HEK293 (cell line): Measurements from ENCODE around the gene SRSF2.

Source experiments
- INSM2 ChIP-seq: fragments of 450-650 bp; formaldehyde crosslinking; IDR thresholded peaks from 2 replicates; pipeline ENCODE4 v1.5.1; 2016; ENCODE audit warnings: missing biosample characterization, missing genetic modification characterization
- KLF1 ChIP-seq: fragments of 450-650 bp; formaldehyde crosslinking; IDR thresholded peaks from 2 replicates; pipeline ENCODE4 v1.5.1; 2016; ENCODE audit warnings: missing biosample characterization, missing genetic modification characterization
- KLF10 ChIP-seq: fragments of 450-650 bp; IDR thresholded peaks from 2 replicates; pipeline ENCODE4 v1.5.1; 2018; ENCODE audit warnings: missing biosample characterization, mild to moderate bottlenecking, missing genetic modification characterization
- KLF8 ChIP-seq: fragments of 450-650 bp; formaldehyde crosslinking; IDR thresholded peaks from 2 replicates; pipeline ENCODE4 v1.5.1; 2016; ENCODE audit warnings: missing biosample characterization, missing genetic modification characterization
- MEIS1 ChIP-seq: sonication (generic); formaldehyde crosslinking; IDR thresholded peaks from 2 replicates; pipeline ENCODE4 v1.8.1; 2022; ENCODE audit warnings: missing genetic modification reagents, mild to moderate bottlenecking, borderline replicate concordance
- OVOL3 ChIP-seq: fragments of 450-650 bp; formaldehyde crosslinking; IDR thresholded peaks from 2 replicates; pipeline ENCODE4 v1.5.1; 2016; ENCODE audit warnings: missing biosample characterization, missing genetic modification characterization
- PATZ1 ChIP-seq: fragments of 450-650 bp; formaldehyde crosslinking; IDR thresholded peaks from 2 replicates; pipeline ENCODE4 v1.5.1; 2016; ENCODE audit warnings: missing biosample characterization, missing genetic modification characterization
- SALL2 ChIP-seq: fragments of 450-650 bp; formaldehyde crosslinking; IDR thresholded peaks from 2 replicates; pipeline ENCODE4 v1.5.0; 2017; ENCODE audit warnings: missing biosample characterization, mild to moderate bottlenecking, missing genetic modification characterization, borderline replicate concordance
- SP2 ChIP-seq: fragments of 450-650 bp; formaldehyde crosslinking; IDR thresholded peaks from 2 replicates; pipeline ENCODE4 v1.5.1; 2016; ENCODE audit warnings: missing biosample characterization, missing genetic modification characterization
- ZBTB17 ChIP-seq: fragments of 450-650 bp; formaldehyde crosslinking; IDR thresholded peaks from 2 replicates; pipeline ENCODE4 v1.5.1; 2016; ENCODE audit warnings: missing biosample characterization, missing genetic modification characterization
- ZBTB44 ChIP-seq: fragments of 450-650 bp; IDR thresholded peaks from 2 replicates; pipeline ENCODE4 v1.5.1; 2018; ENCODE audit warnings: missing biosample characterization, mild to moderate bottlenecking, missing genetic modification characterization
- ZBTB48 ChIP-seq: fragments of 450-650 bp; formaldehyde crosslinking; IDR thresholded peaks from 2 replicates; pipeline ENCODE4 v1.5.1; 2016; ENCODE audit warnings: missing biosample characterization, missing genetic modification characterization
- ZBTB49 ChIP-seq: fragments of 450-650 bp; formaldehyde crosslinking; IDR thresholded peaks from 2 replicates; pipeline ENCODE4 v1.5.1; 2016; ENCODE audit warnings: missing biosample characterization, missing genetic modification characterization, low read depth
- ZFP41 ChIP-seq: fragments of 450-650 bp; formaldehyde crosslinking; IDR thresholded peaks from 2 replicates; pipeline ENCODE4 v1.5.1; 2016; ENCODE audit warnings: missing biosample characterization, missing genetic modification characterization, borderline replicate concordance
- ZNF155 ChIP-seq: fragments of 450-650 bp; formaldehyde crosslinking; IDR thresholded peaks from 2 replicates; pipeline ENCODE4 v1.5.1; 2016; ENCODE audit warnings: missing biosample characterization, missing genetic modification characterization
- ZNF2 ChIP-seq: fragments of 450-650 bp; formaldehyde crosslinking; IDR thresholded peaks from 2 replicates; pipeline ENCODE4 v1.5.1; 2016; ENCODE audit warnings: missing biosample characterization, missing genetic modification characterization
- ZNF280D ChIP-seq: fragments of 450-650 bp; formaldehyde crosslinking; IDR thresholded peaks from 2 replicates; pipeline ENCODE4 v1.5.1; 2016; ENCODE audit warnings: missing biosample characterization, missing genetic modification characterization
- ZNF391 ChIP-seq: fragments of 450-650 bp; formaldehyde crosslinking; IDR thresholded peaks from 2 replicates; pipeline ENCODE4 v1.5.1; 2016; ENCODE audit warnings: low read depth, missing biosample characterization, missing genetic modification characterization, borderline replicate concordance
- ZNF416 ChIP-seq: fragments of 450-650 bp; formaldehyde crosslinking; IDR thresholded peaks from 2 replicates; pipeline ENCODE4 v1.5.1; 2016; ENCODE audit warnings: missing biosample characterization, missing genetic modification characterization
- ZNF423 ChIP-seq: fragments of 450-650 bp; formaldehyde crosslinking; IDR thresholded peaks from 2 replicates; pipeline ENCODE4 v1.5.1; 2016; ENCODE audit warnings: missing biosample characterization, missing genetic modification characterization
- ZNF558 ChIP-seq: fragments of 450-650 bp; formaldehyde crosslinking; IDR thresholded peaks from 2 replicates; pipeline ENCODE4 v1.5.1; 2016; ENCODE audit warnings: missing biosample characterization, missing genetic modification characterization
- ZNF629 ChIP-seq: fragments of 450-650 bp; formaldehyde crosslinking; IDR thresholded peaks from 2 replicates; pipeline ENCODE4 v1.5.1; 2017; ENCODE audit warnings: missing biosample characterization, missing genetic modification characterization
- ZNF776 ChIP-seq: fragments of 450-650 bp; formaldehyde crosslinking; IDR thresholded peaks from 2 replicates; pipeline ENCODE4 v1.5.0; 2017; ENCODE audit warnings: missing biosample characterization, missing genetic modification characterization, borderline replicate concordance
- ZSCAN16 ChIP-seq: fragments of 450-650 bp; formaldehyde crosslinking; IDR thresholded peaks from 2 replicates; pipeline ENCODE4 v1.5.1; 2016; ENCODE audit warnings: missing biosample characterization, missing genetic modification characterization

The SRSF2 gene

GRCh38 chr17:76726776-76727718, 10.1 kb downstream of the SRSF2 start, which contains the start of gene METTL23 (continued):
- TF ChIP-seq ZSCAN16 (tag by site-specific recombination), result no peak
- TF ChIP-seq OVOL3 (tag by site-specific recombination), result no peak
- TF ChIP-seq ZNF280D (tag by site-specific recombination), result no peak
- no peak for TF ChIP-seq ZNF776 (tag by site-specific recombination)
- TF ChIP-seq ZNF2 (tag by site-specific recombination), result peak; percentile 58; the same call in 1 of the 2 replicates
- TF ChIP-seq ZNF391 (tag by site-specific recombination), result peak; percentile 61; the same call in 1 of the 2 replicates
- no peak for TF ChIP-seq SALL2 (tag by site-specific recombination)
- no peak for TF ChIP-seq ZNF558 (tag by site-specific recombination)
- TF ChIP-seq ZBTB44 (tag by site-specific recombination), result no peak
- peak; percentile 64 for TF ChIP-seq INSM2 (tag by site-specific recombination)
- no peak for TF ChIP-seq ZBTB49 (tag by site-specific recombination)
- no peak for TF ChIP-seq ZFP41
- no peak for TF ChIP-seq SP2 (tag by site-specific recombination)
- peak; percentile 30; the same call in 1 of the 2 replicates for TF ChIP-seq PATZ1 (tag by site-specific recombination)
- TF ChIP-seq ZNF423 (tag by site-specific recombination), result no peak
- TF ChIP-seq ZBTB17 (tag by site-specific recombination), result 0 out of 2 replicates have a peak, but pooled peaks have one; percentile 23
- TF ChIP-seq ZNF629 (tag by site-specific recombination), result peak; percentile 61; the same call in 1 of the 2 replicates
- TF ChIP-seq ZBTB48 (tag by site-specific recombination), result peak; percentile 60
- peak; percentile 63; the same call in 1 of the 2 replicates for TF ChIP-seq KLF1
- peak; percentile 43; the same call in 1 of the 2 replicates for TF ChIP-seq KLF10
- no peak for TF ChIP-seq MEIS1
- peak; percentile 68; the same call in 1 of the 2 replicates for TF ChIP-seq KLF8
- no peak for TF ChIP-seq ZNF416 (tag by site-specific recombination)
- TF ChIP-seq ZNF155, result no peak
